Endodermal cell (in vitro differentiated cells): Measurements from ENCODE around the gene FOXD1. TPM values are rescaled to one million over a fixed set of nuclear protein-coding genes. Genes with fewer than 3 reads are reported as not detected.

Experiments used
- DNase-seq: peaks from one replicate; pipeline ENCODE4 v3.0.0-alpha.2; 2017
- H3K27ac ChIP-seq: 2 replicates; pipeline ENCODE4 v1.5.1; 2013; ENCODE audit warnings: mild to moderate bottlenecking, low read depth, low read length, moderate library complexity
- H3K27me3 ChIP-seq: 2 replicates; pipeline ENCODE4 v1.6.1; 2013; ENCODE audit warnings: mild to moderate bottlenecking, low read length, moderate library complexity; ENCODE audit not compliant: insufficient read depth, control insufficient read depth, poor library complexity, severe bottlenecking
- H3K36me3 ChIP-seq: 2 replicates; pipeline ENCODE4 v1.7.0; 2013; ENCODE audit warnings: mild to moderate bottlenecking, low read length, moderate library complexity; ENCODE audit not compliant: control insufficient read depth, insufficient read depth
- H3K4me1 ChIP-seq: one replicate; pipeline ENCODE4 v1.7.0; 2013; ENCODE audit warnings: low read length; ENCODE audit not compliant: control insufficient read depth, insufficient read depth
- H3K4me3 ChIP-seq: 2 replicates; pipeline ENCODE4 v1.5.1; 2013; ENCODE audit warnings: mild to moderate bottlenecking, low read length, moderate library complexity
- H3K9ac ChIP-seq: 2 replicates; pipeline ENCODE4 v1.6.1; 2013; ENCODE audit warnings: mild to moderate bottlenecking, low read length, moderate library complexity; ENCODE audit not compliant: poor library complexity, severe bottlenecking; ENCODE audit errors: extremely low read depth
- H3K9me3 ChIP-seq: 2 replicates; pipeline ENCODE4 v1.6.1; 2013; ENCODE audit warnings: mild to moderate bottlenecking, low read length, moderate library complexity; ENCODE audit not compliant: control insufficient read depth
- H3K27ac Mint-ChIP-seq: 2 replicates; pipeline ENCODE4 v1.8.0; 2020; ENCODE audit warnings: mixed read lengths
- H3K27me3 Mint-ChIP-seq: 2 replicates; pipeline ENCODE4 v1.8.0; 2021; ENCODE audit warnings: mild to moderate bottlenecking, mixed read lengths; ENCODE audit not compliant: insufficient read depth
- H3K36me3 Mint-ChIP-seq: 2 replicates; pipeline ENCODE4 v1.8.0; 2020; ENCODE audit warnings: low read depth, mixed read lengths
- H3K4me1 Mint-ChIP-seq: 2 replicates; pipeline ENCODE4 v1.8.0; 2020; ENCODE audit warnings: mixed read lengths
- H3K4me3 Mint-ChIP-seq: 2 replicates; pipeline ENCODE4 v1.8.0; 2020; ENCODE audit warnings: mild to moderate bottlenecking, moderate library complexity, mixed read lengths
- H3K9me3 Mint-ChIP-seq: 2 replicates; pipeline ENCODE4 v1.8.0; 2020; ENCODE audit warnings: mild to moderate bottlenecking, mixed read lengths
- CTCF ChIP-seq: fragments of 200-600 bp; sonication (generic); conservative IDR thresholded peaks from 2 replicates; pipeline ENCODE4 v1.5.0; 2021; ENCODE audit warnings: antibody characterized with exemption, mild to moderate bottlenecking
- WGBS, 2 experiments: methylation state at CpG; one replicate each; pipeline versions ENCODE4 v1.1.5 to v1.1.7; 2013; ENCODE audit warnings: missing lambda C conversion rate in 2 of 2, mixed read lengths in 1 of 2; ENCODE audit not compliant: insufficient coverage in 1 of 2, insufficient read length in 1 of 2; 5-methylcytosine and 5-hydroxymethylcytosine counted together
- total RNA-seq, 2 donors: library from RNA; stranded (reverse); fragmentation: NEBNext Ultra II Directional in 1 of 2; extraction: Animal tissue kit (Norgen Biotek cat#: 25700) in 1 of 2; gene quantifications; 2 replicates in 1 of 2; 3 replicates in 1 of 2; pipeline ENCODE4 v1.2.1, GENCODE V29; 2021

FOXD1 gene
- total RNA-seq, 2 donors from 2014 or later = 0.29 to 0.59 TPM

GRCh38 chr5:73446631-73447529 lies 1.7 kb downstream of the FOXD1 start:
- Mint-ChIP-seq H3K4me3 (peak overlapping the region; percentile 50), H3K4me1 (peaks cover 20% of the 10 kb centered on the region), H3K27me3 (peaks cover 90% of the 10 kb centered on the region), H3K36me3 (no peaks in the 10 kb centered on the region), H3K27ac (no peak overlapping the region), H3K9me3 (no peaks in the 10 kb centered on the region)
- no peaks in the 10 kb centered on the region for H3K9me3 ChIP-seq
- H3K4me3 ChIP-seq = peak overlapping the region; percentile 56
- no peak for TF ChIP-seq CTCF
- no peak overlapping the region for H3K9ac ChIP-seq
- peaks cover 90% of the 10 kb centered on the region for H3K27me3 ChIP-seq
- H3K4me1 ChIP-seq = peaks cover 7% of the 10 kb centered on the region
- WGBS, 2 experiments = 0% methylated on average over 16 to 119 of the region's 119 CpGs
- peak; percentile 71 for DNase-seq
- H3K36me3 ChIP-seq = no peaks in the 10 kb centered on the region
- H3K27ac ChIP-seq = no peak overlapping the region

- Histone ChIP-seq H3K4me1 (peaks cover 7% of the 10 kb centered on the region), H3K4me3 (no peak overlapping the region), H3K27me3 (peaks cover 90% of the 10 kb centered on the region), H3K9ac (no peak overlapping the region), H3K36me3 (no peaks in the 10 kb centered on the region), H3K9me3 (no peaks in the 10 kb centered on the region), H3K27ac (no peak overlapping the region)
- DNase-seq = no peak
- H3K27ac Mint-ChIP-seq = no peak overlapping the region
- H3K27me3 Mint-ChIP-seq = peaks cover 90% of the 10 kb centered on the region
- peaks cover 19% of the 10 kb centered on the region for H3K4me1 Mint-ChIP-seq
- WGBS, 2 experiments = 0 to 12% methylated on average over 2 to 5 of the region's 7 CpGs
- TF ChIP-seq CTCF = no peak
- no peaks in the 10 kb centered on the region for H3K9me3 Mint-ChIP-seq
- peak overlapping the region; percentile 49 for H3K4me3 Mint-ChIP-seq
- H3K36me3 Mint-ChIP-seq = no peaks in the 10 kb centered on the region
Observed at GRCh38 chr5:73445665-73446630, 2.6 kb downstream of the FOXD1 start.
